Right hindlimb (tissue), 1 donor: ENCODE data around the gene EMILIN3.

ENCODE experiments used
- DNase-seq: peaks from one replicate; pipeline ENCODE4 v3.0.0-alpha.2; 2018

The EMILIN3 gene

DNA sequence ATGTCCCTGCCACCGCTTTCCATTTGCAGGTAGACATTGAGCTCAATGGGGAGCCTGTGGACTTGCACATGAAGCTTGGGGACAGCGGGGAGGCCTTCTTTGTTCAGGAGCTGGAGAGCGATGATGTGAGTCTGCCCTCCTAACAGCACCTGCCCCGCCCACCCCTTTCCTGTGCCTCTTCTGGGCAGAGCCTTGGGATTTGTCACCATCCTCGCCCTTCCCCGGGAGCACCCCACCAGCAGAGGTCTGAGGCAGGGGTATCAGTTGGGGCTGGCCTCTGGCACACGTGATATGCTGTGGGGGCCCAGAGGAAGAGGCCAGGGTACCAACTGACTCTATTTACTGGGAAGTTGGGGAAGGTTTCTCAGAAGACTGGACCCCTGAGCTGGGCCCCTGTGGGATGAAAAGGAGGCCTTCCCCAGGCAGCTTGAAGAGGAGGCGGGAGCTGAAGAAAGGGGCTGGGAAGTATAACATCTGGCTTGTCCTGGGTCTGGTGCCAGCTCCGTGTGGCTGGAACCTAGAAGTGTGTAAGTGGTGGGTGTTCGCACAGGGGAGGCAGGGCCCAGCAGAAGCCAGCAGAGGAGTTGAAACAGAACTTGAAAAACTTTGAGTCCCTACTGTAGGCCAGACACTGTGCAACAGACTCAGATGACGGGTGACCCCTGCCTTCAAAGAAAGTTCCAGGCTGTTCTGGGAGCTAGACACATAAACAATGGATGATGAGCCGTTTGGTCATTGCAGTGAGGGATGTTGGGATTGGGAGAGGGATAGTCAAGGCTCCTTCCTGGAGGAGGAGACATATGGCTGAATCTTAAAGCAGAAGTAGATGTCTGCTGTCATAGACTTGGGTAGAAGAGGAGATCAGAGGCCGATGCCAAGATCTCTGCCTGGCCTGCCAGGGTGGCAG is 18.8 kb downstream of the EMILIN3 start:
- DNase-seq = peak; percentile 68

DNA sequence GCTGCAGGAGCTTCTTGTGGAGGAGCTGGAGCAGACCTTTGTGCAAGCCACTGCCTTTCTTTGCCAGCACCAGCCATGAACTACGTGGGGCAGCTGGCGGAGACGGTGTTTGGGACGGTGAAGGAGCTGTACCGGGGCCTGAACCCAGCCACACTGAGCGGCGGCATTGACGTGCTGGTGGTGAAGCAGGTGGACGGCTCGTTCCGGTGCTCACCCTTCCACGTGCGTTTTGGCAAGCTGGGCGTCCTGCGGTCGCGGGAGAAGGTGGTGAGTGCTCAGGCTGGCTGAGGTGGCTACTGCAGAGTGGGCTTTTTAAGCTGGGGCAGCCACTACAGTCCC is 20.9 kb downstream of the EMILIN3 start:
- no peak for DNase-seq

GRCh38 chr20:41344938-41345728 is 21.5 kb downstream of the EMILIN3 start:
- no peak for DNase-seq

GRCh38 chr20:41344477-41344876 is 22.1 kb downstream of the EMILIN3 start:
- DNase-seq = no peak

GRCh38 chr20:41342474-41343464 is 23.8 kb downstream of the EMILIN3 start:
- no peak for DNase-seq

DNA sequence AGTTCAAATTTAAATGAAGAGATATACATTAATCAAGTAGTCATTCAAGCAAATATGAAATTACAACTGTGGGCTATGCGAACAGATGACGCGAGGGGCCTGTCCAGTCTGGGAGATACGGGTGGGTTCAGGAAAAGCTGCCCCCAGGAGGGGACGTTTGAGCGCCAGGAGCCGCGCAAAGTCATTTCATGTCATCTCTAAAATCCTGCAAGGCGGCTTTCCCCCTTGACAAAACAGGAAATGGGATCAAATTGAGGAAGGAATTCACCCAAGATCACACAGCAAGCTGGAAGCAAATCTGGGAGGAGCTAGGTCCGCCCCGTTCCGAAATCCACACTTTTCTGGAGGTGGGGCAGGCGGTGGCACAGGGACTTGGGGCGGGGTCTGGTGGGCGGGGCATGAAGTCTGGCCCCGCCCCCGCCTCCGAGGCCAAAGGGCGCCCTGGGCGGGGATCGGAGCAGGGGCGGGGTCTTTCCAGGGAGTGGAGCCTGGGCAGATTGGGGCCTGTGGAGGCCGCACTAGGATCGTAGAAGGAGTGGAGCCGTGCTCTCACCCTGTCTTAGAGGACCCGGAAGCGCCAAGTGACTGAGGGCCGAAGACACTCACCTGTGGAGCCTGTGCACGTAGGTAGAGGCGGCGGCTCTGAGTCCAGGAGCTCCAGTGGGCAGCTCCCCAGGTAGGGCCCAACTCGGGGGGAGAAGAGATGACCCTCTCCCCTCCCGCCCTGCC is 26.1 kb downstream of the EMILIN3 start, which contains the start of gene LPIN3:
Gene LPIN3 (plus strand): TSS at position 495 of the 729 bp plus-strand sequence. CDS start 4,983 bp downstream, outside the sequence.
- DNase-seq = peak; percentile 89

GRCh38 chr20:41339957-41340326 is 26.7 kb downstream of the EMILIN3 start:
- DNase-seq = peak; percentile 81

DNA sequence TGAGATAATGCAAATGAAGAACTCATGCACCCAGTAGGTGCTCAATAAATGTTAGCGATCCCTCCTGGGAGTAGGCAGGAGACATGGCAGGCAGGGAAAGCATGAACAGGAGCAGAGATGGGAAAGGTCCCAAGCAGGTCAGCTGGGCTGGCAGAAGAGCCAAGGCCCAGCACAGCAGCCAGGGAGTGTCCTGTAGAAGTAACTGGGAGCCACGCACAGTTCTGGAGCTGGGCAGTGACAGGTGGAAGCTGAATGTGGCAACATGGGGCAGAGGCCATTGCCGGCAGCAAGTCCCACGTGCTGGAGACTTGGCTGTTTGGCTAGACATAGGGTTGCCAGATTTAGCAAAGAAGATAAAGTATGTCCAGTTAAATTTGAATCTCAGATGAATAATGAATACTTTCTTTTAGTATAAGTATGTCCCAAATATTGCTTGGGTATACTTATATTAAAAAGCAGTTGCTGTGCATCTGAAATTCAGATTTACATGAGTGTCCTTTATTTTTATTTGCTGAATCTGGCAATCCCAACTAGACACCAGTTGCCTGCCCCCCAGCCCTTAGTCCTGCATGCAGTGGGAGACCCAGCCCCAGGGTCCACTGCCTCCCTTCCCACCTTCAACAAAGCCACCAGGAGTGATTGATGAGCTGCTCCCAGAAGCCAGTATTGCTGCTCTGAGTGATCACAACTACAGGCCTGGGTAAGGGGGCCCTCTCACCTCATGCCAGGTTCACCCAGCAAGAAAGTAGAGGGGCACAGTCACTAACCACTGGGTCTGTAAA is 29.7 kb downstream of the EMILIN3 start:
- no peak for DNase-seq

DNA sequence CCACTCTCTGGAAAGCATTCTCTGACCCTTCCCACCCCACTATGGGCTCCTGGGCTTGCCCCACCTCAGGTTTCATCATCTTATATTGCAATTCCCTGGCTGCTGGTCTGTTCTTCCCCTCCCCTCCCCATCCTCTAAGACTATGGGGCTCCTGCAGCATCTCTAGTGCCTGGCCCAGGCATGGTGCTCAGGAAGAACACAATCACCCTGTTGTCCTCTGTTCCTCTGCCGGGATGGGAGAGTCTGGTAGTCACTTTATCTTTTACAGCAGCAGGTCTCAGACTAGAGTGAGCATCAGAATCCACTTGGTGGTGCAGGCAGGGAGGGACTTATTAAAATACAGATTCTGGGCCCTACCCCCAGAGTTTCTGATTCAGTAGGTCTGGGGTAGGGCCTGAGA is 31.0 kb downstream of the EMILIN3 start:
- no peak for DNase-seq

- DNase-seq = no peak
Measured at GRCh38 chr20:41334443-41335421, 31.9 kb downstream of the EMILIN3 start.

GRCh38 chr20:41334036-41334435 is 32.6 kb downstream of the EMILIN3 start:
- no peak for DNase-seq

- no peak for DNase-seq
Measured at GRCh38 chr20:41331731-41332130, 34.9 kb downstream of the EMILIN3 start.

DNA sequence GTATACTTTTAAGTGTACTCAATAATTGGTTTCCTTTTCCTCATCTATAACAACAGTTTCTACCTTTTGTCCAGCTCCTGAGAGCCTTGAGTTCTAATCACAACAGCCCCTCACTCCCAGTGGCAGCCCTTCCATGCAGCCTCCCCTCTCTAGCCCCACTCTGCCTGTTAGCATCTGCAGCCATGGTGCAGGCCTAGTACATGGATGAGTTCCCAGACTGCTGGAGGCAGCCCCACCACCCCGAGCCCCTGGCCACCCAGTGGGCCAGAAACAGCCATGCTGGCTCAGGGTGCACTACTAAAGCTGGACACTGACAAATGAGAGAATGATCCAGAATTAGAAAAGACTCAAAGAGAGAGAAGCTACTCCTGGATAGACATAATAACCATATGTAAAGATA is 35.7 kb downstream of the EMILIN3 start:
- no peak for DNase-seq

- no peak for DNase-seq
Measured at GRCh38 chr20:41330343-41330720, 36.3 kb downstream of the EMILIN3 start.

- peak; percentile 79 for DNase-seq
Measured at GRCh38 chr20:41329435-41330342, 36.9 kb downstream of the EMILIN3 start.

GRCh38 chr20:41327178-41327577 is 39.4 kb downstream of the EMILIN3 start:
- no peak for DNase-seq

GRCh38 chr20:41320976-41321375 is 45.6 kb downstream of the EMILIN3 start:
- no peak for DNase-seq

DNA sequence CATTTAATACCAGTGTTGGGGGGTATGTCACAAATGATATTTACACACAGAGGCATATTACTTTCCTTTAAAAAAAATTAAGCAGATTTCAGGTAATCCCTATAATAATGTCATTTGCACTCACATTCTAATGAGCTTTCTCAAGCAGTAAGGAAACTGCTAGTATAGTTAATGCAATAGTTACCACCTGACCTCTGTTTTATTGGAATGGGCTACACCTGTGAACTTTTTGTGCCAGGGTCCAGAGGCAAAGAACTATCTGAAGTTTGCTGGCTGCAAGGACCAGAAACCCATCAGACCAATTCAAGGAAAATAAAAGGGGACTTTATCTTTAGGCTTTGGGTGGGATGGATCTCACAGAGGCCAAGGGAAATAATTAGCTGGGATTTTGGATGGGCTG is 46.2 kb downstream of the EMILIN3 start:
- DNase-seq = no peak

DNA sequence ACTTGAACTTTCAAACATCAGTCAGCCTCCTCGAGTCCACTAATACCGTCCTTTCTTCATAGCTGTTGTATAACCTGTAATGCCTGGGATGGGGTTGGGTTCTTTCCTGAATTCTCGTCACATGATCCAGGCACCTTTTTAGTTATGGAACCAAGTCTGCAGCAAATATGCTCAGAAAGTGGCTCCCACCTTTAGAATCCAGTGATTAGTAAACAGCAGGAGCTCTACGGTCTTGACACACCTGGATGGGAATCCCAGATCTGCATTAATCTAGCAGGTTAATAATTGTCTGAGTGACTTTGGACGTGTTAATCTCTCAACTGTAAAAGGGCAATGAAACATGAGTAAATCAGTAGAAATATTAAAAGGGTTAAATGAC is 48.4 kb downstream of the EMILIN3 start:
- DNase-seq = no peak
